GM12878 (cell line): ENCODE results near the gene TRPC3.

ENCODE experiments used
- BHLHE40 ChIP-seq, 2 experiments: fragments of 450-650 bp in 1 of 2; IDR thresholded peaks; 2 replicates each; pipeline ENCODE4 v1.6.1; 2011 to 2017; ENCODE audit warnings: low read depth in 2 of 2, borderline replicate concordance in 1 of 2, improper control_type of control experiment in 1 of 2, low read length in 1 of 2, mild to moderate bottlenecking in 1 of 2
- CHD4 ChIP-seq: fragments of 200-600 bp; sonication (generic); IDR thresholded peaks from 2 replicates; pipeline ENCODE4 v1.6.1; 2016; ENCODE audit warnings: mild to moderate bottlenecking
- HDAC6 ChIP-seq: fragments of 200-600 bp; sonication (generic); IDR thresholded peaks from one replicate; pipeline ENCODE4 v1.8.0; 2017; ENCODE audit warnings: antibody characterized with exemption; ENCODE audit not compliant: unreplicated experiment
- NBN ChIP-seq: fragments of 450-650 bp; IDR thresholded peaks from 2 replicates; pipeline ENCODE4 v1.6.1; 2016
- POLR2AphosphoS5 ChIP-seq: IDR thresholded peaks from 2 replicates; pipeline ENCODE4 v1.6.1; 2011; ENCODE audit warnings: mild to moderate bottlenecking, low read length, inconsistent platforms
- RAD21 ChIP-seq: IDR thresholded peaks from 2 replicates; pipeline ENCODE4 v1.6.1; 2011; ENCODE audit warnings: mild to moderate bottlenecking, low read depth, low read length, moderate library complexity; ENCODE audit not compliant: insufficient read depth
- SIN3A ChIP-seq: IDR thresholded peaks from 2 replicates; pipeline ENCODE4 v1.6.1; 2012; ENCODE audit warnings: low read depth, low read length, improper control_type of control experiment
- SREBF2 ChIP-seq: IDR thresholded peaks from 2 replicates; pipeline ENCODE4 v1.6.1; 2012; ENCODE audit warnings: mild to moderate bottlenecking, low read length
- YY1 ChIP-seq: IDR thresholded peaks from 2 replicates; pipeline ENCODE4 v1.6.1; 2011; ENCODE audit warnings: low read depth, mild to moderate bottlenecking, low read length
- ZNF24 ChIP-seq: fragments of 450-650 bp; IDR thresholded peaks from 2 replicates; pipeline ENCODE4 v1.6.1; 2017; ENCODE audit warnings: antibody characterized with exemption, mild to moderate bottlenecking
- TF ChIP-seq, protein P1 (sequence below): IDR thresholded peaks from 2 replicates; pipeline ENCODE4 v1.6.1; 2012; ENCODE audit warnings: mild to moderate bottlenecking, low read depth, low read length
- TF ChIP-seq, protein P2 (sequence below), 3 experiments: IDR thresholded peaks in 2 of 3; conservative IDR thresholded peaks in 1 of 3; 2 replicates each; pipeline ENCODE4 v1.5.1; 2011; ENCODE audit warnings: low read depth in 3 of 3, low read length in 3 of 3, mild to moderate bottlenecking in 3 of 3, control low read depth in 2 of 3, moderate library complexity in 2 of 3, inconsistent platforms in 1 of 3, mixed read lengths in 1 of 3; ENCODE audit not compliant: control insufficient read depth in 2 of 3, insufficient read depth in 1 of 3; ENCODE audit errors: extremely low read depth in 1 of 3
- TF ChIP-seq, protein P3 (sequence below): IDR thresholded peaks from 2 replicates; pipeline ENCODE4 v1.6.1; 2011; ENCODE audit warnings: mild to moderate bottlenecking, low read depth, low read length, moderate library complexity; ENCODE audit not compliant: insufficient replicate concordance

DNA sequence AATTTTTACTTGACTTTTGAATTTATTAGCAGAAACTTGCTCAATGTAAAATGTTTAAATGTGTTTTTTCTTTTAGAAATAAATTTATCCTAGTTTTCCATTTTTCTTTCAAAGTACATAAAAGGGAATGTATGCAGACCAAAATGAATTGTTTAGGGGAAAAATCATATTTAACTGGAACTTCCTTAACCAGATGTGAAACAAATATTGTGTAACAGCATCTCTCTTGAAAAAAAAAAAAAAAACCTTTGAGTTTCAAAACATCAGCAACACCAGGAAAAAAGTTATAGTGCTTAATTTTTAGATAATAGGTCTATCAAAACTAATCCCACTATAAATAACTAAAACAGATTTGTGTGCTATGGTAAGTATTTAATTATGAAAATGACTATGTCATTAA, 113.7 kb downstream of the TRPC3 start:
- TF ChIP-seq, protein P1, sequence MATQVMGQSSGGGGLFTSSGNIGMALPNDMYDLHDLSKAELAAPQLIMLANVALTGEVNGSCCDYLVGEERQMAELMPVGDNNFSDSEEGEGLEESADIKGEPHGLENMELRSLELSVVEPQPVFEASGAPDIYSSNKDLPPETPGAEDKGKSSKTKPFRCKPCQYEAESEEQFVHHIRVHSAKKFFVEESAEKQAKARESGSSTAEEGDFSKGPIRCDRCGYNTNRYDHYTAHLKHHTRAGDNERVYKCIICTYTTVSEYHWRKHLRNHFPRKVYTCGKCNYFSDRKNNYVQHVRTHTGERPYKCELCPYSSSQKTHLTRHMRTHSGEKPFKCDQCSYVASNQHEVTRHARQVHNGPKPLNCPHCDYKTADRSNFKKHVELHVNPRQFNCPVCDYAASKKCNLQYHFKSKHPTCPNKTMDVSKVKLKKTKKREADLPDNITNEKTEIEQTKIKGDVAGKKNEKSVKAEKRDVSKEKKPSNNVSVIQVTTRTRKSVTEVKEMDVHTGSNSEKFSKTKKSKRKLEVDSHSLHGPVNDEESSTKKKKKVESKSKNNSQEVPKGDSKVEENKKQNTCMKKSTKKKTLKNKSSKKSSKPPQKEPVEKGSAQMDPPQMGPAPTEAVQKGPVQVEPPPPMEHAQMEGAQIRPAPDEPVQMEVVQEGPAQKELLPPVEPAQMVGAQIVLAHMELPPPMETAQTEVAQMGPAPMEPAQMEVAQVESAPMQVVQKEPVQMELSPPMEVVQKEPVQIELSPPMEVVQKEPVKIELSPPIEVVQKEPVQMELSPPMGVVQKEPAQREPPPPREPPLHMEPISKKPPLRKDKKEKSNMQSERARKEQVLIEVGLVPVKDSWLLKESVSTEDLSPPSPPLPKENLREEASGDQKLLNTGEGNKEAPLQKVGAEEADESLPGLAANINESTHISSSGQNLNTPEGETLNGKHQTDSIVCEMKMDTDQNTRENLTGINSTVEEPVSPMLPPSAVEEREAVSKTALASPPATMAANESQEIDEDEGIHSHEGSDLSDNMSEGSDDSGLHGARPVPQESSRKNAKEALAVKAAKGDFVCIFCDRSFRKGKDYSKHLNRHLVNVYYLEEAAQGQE, result no peak
- TF ChIP-seq POLR2AphosphoS5, result no peak
- TF ChIP-seq RAD21, result no peak
- TF ChIP-seq ZNF24, result no peak
- TF ChIP-seq, protein P2, sequence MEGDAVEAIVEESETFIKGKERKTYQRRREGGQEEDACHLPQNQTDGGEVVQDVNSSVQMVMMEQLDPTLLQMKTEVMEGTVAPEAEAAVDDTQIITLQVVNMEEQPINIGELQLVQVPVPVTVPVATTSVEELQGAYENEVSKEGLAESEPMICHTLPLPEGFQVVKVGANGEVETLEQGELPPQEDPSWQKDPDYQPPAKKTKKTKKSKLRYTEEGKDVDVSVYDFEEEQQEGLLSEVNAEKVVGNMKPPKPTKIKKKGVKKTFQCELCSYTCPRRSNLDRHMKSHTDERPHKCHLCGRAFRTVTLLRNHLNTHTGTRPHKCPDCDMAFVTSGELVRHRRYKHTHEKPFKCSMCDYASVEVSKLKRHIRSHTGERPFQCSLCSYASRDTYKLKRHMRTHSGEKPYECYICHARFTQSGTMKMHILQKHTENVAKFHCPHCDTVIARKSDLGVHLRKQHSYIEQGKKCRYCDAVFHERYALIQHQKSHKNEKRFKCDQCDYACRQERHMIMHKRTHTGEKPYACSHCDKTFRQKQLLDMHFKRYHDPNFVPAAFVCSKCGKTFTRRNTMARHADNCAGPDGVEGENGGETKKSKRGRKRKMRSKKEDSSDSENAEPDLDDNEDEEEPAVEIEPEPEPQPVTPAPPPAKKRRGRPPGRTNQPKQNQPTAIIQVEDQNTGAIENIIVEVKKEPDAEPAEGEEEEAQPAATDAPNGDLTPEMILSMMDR (IDR thresholded peaks at IDR 0.05 in 2 of 3, conservative IDR thresholded peaks at IDR 0.05 in 1 of 3; ENCODE audit: control insufficient read depth in 2 of 3, extremely low read depth in 1 of 3, insufficient read depth in 1 of 3, low read depth in 3 of 3, low read length in 3 of 3), result no peak
- TF ChIP-seq HDAC6, result no peak
- TF ChIP-seq, protein P3, sequence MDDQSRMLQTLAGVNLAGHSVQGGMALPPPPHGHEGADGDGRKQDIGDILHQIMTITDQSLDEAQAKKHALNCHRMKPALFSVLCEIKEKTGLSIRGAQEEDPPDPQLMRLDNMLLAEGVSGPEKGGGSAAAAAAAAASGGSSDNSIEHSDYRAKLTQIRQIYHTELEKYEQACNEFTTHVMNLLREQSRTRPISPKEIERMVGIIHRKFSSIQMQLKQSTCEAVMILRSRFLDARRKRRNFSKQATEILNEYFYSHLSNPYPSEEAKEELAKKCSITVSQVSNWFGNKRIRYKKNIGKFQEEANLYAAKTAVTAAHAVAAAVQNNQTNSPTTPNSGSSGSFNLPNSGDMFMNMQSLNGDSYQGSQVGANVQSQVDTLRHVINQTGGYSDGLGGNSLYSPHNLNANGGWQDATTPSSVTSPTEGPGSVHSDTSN, result no peak
- TF ChIP-seq SIN3A, result no peak
- TF ChIP-seq YY1, result no peak
- TF ChIP-seq NBN, result no peak
- no peak for TF ChIP-seq CHD4
- no peak for TF ChIP-seq SREBF2
- no peak for TF ChIP-seq BHLHE40 (IDR thresholded peaks at IDR 0.05; ENCODE audit: borderline replicate concordance in 1 of 2, low read depth in 2 of 2, low read length in 1 of 2)
